A673 (cell line): ENCODE measurements around the gene CDHR4.

ENCODE experiments used
- CTCF ChIP-seq: fragments of 300-800, 200-600 bp; sonication (generic); conservative IDR thresholded peaks from 2 replicates; pipeline ENCODE4 v1.5.1; 2017; ENCODE audit warnings: low read depth, mild to moderate bottlenecking, antibody characterized with exemption, low read length, moderate library complexity, mixed read lengths
- EZH2 ChIP-seq: fragments of 200-600 bp; sonication (generic); IDR thresholded peaks from 2 replicates; pipeline ENCODE4 v1.6.1; 2017; ENCODE audit warnings: borderline replicate concordance, low read depth, mild to moderate bottlenecking, mixed read lengths, antibody characterized with exemption, low read length; ENCODE audit not compliant: poor library complexity, severe bottlenecking

- TF ChIP-seq CTCF (peak; percentile 42), EZH2 (no peak)
Measured at GRCh38 chr3:49841126-49841696, 41.5 kb upstream of the CDHR4 start.
